Upper lobe of left lung (tissue), 6 donors: ENCODE results near the gene SMARCE1. TPM values are rescaled to one million over a fixed set of nuclear protein-coding genes. Genes with fewer than 3 reads are reported as not detected.

Experiments
- ATAC-seq, 2 donors: fragments of 200-7000 bp; cut with Tn5 transposase; one replicate each; pipeline ENCODE4 v1.9.1; 2022; ENCODE audit warnings: mild to moderate bottlenecking in 2 of 2, moderate library complexity in 2 of 2; ENCODE audit not compliant: low FRiP score in 2 of 2
- DNase-seq, 2 donors: peaks; one replicate each; pipeline ENCODE4 v3.0.0-alpha.2; 2019 to 2020
- H3K27ac ChIP-seq, 4 donors: fragments of 200-600 bp; sonication (generic); one replicate each; pipeline ENCODE4 v1.5.1; 2016 to 2019
- H3K27me3 ChIP-seq, 4 donors: fragments of 200-600 bp; sonication (generic); one replicate each; pipeline ENCODE4 v1.5.1; 2017 to 2019
- H3K36me3 ChIP-seq, 4 donors: fragments of 200-600 bp; sonication (generic); one replicate each; pipeline ENCODE4 v1.5.1; 2016 to 2019
- H3K4me1 ChIP-seq, 4 donors: fragments of 200-600 bp; sonication (generic); one replicate each; pipeline ENCODE4 v1.5.1; 2018 to 2019
- H3K4me3 ChIP-seq, 4 donors: fragments of 200-600 bp; sonication (generic); one replicate each; pipeline ENCODE4 v1.5.1; 2017 to 2019; ENCODE audit warnings: mild to moderate bottlenecking in 2 of 4, moderate library complexity in 1 of 4
- H3K9me3 ChIP-seq, 4 donors: fragments of 200-600 bp; sonication (generic); one replicate each; pipeline ENCODE4 v1.5.1; 2018 to 2019
- EP300 ChIP-seq, 4 donors: sonication (generic); formaldehyde crosslinking; IDR thresholded peaks; one replicate each; pipeline ENCODE4 v1.5.1; 2017; ENCODE audit warnings: antibody characterized with exemption in 4 of 4, control low read depth in 2 of 4
- POLR2A ChIP-seq, 4 donors: fragments of 450-650 bp; IDR thresholded peaks; one replicate each; pipeline ENCODE4 v1.5.1; 2016 to 2017; ENCODE audit warnings: antibody characterized with exemption in 4 of 4, mild to moderate bottlenecking in 2 of 4
- POLR2AphosphoS5 ChIP-seq, 2 donors: sonication (generic); formaldehyde crosslinking; IDR thresholded peaks; one replicate each; pipeline ENCODE4 v1.5.1; 2017; ENCODE audit warnings: antibody characterized with exemption in 2 of 2
- WGBS, 2 donors: methylation state at CpG; one replicate each; pipeline ENCODE4 v1.1.5; 2017 to 2018; 5-methylcytosine and 5-hydroxymethylcytosine counted together
- total RNA-seq, 6 donors: library from RNA; depleted of rRNA in 4 of 6; stranded (reverse); fragments of >200 nt in 4 of 6; gene quantifications; one replicate each; pipeline versions ENCODE4 v1.1.0 to v1.2.1, GENCODE V29; 2016 to 2021
- TF ChIP-seq, protein P1 (sequence below), 6 experiments: fragments of 450-650 bp in 4 of 6; fragments of 200-600 bp in 2 of 6; sonication (generic) in 2 of 6; IDR thresholded peaks; one replicate each; pipeline ENCODE4 v1.5.1; 2016 to 2019; ENCODE audit warnings: antibody characterized with exemption in 6 of 6
- donor health status: DM: no; HTN: no; CAD: no; lungs with moderate emphysema.
- donor health status: DM: no; HTN: yes; CAD: no; lungs with severe emphysema.

Gene SMARCE1
- total RNA-seq, 6 donors from 2014 or later = 39.8 to 91.4 (median 65.8) TPM

DNA sequence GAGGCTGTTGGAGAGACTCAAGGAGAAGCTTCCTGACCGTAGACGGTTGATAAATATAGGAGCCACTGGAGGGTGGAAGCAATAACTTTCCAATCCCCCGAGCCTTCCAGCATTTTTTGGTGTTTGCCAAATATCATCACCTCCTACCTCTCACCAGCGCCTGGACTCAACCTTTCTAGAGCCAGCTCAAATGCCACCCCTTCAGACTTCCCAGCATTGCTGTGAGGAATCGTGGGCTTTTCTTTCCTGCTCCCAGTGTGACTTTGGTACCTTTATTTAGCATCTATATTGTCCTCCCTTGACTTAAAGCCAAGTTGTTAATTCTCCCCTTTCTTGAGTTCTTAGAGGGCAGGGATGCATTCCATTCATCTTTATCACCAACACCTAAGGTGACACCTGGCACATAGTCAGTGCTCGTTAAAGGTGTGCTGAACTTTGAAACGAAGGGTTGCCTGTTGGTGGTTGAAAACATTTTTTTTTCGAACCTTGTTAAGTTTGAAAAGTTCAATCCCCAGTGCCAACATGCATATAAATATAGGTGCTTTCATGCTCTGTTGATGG, 47.1 kb downstream of the SMARCE1 start:
- Histone ChIP-seq H3K4me3 (no peak overlapping the region), H3K36me3 (no peaks in the 10 kb centered on the region)
- 75 to 84% methylated on average over 7 to 8 of the region's 8 CpGs for WGBS, 2 donors

DNA sequence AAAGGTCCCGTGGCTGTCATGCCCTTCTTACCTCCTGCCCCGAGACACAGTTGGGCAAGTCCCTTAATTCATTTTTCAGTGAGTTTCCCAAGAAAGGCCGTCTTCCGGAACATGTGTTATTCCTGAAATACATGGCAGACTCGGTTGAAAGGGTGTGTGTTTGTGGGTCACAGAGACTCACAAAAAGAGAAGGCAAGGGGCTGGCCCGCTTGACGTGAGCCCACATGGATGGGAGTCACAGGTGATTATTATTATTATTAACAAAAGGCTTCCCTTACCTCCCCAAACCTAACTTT, 48.2 kb downstream of the SMARCE1 start:
- no peaks in the 10 kb centered on the region for H3K4me1 ChIP-seq
- 58 to 83% methylated on average over 7 of the region's 7 CpGs for WGBS, 2 donors
- no peaks in the 10 kb centered on the region for H3K27me3 ChIP-seq
- H3K36me3 ChIP-seq = no peaks in the 10 kb centered on the region
- no peak overlapping the region for H3K27ac ChIP-seq
- DNase-seq (no peak), ATAC-seq (no peak)
- no peak overlapping the region for H3K4me3 ChIP-seq
- no peaks in the 10 kb centered on the region for H3K9me3 ChIP-seq
- TF ChIP-seq POLR2A (IDR thresholded peaks at IDR 0.05) = no peak
- no peak for TF ChIP-seq POLR2AphosphoS5 (IDR thresholded peaks at IDR 0.05)

More for the DNA sequence above, 47.1 kb downstream of the SMARCE1 start:
- TF ChIP-seq, protein P1, sequence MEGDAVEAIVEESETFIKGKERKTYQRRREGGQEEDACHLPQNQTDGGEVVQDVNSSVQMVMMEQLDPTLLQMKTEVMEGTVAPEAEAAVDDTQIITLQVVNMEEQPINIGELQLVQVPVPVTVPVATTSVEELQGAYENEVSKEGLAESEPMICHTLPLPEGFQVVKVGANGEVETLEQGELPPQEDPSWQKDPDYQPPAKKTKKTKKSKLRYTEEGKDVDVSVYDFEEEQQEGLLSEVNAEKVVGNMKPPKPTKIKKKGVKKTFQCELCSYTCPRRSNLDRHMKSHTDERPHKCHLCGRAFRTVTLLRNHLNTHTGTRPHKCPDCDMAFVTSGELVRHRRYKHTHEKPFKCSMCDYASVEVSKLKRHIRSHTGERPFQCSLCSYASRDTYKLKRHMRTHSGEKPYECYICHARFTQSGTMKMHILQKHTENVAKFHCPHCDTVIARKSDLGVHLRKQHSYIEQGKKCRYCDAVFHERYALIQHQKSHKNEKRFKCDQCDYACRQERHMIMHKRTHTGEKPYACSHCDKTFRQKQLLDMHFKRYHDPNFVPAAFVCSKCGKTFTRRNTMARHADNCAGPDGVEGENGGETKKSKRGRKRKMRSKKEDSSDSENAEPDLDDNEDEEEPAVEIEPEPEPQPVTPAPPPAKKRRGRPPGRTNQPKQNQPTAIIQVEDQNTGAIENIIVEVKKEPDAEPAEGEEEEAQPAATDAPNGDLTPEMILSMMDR (IDR thresholded peaks at IDR 0.05) = no peak
- TF ChIP-seq POLR2A (IDR thresholded peaks at IDR 0.05) (no peak), POLR2AphosphoS5 (IDR thresholded peaks at IDR 0.05) (no peak), EP300 (IDR thresholded peaks at IDR 0.05) (no peak)
- ATAC-seq (no peak), DNase-seq (no peak)
- H3K9me3 ChIP-seq = no peaks in the 10 kb centered on the region
- H3K27me3 ChIP-seq = no peaks in the 10 kb centered on the region
- no peak overlapping the region for H3K27ac ChIP-seq
- no peaks in the 10 kb centered on the region for H3K4me1 ChIP-seq

GRCh38 chr17:40598619-40599467, 48.8 kb downstream of the SMARCE1 start:
- H3K9me3 ChIP-seq = no peaks in the 10 kb centered on the region
- H3K27me3 ChIP-seq = no peaks in the 10 kb centered on the region
- H3K4me1 ChIP-seq = no peaks in the 10 kb centered on the region
- H3K4me3 ChIP-seq = no peak overlapping the region
- H3K27ac ChIP-seq = peak overlapping the region in 2 of 4 donors; percentile 43 to 53
- no peaks in the 10 kb centered on the region for H3K36me3 ChIP-seq
- ATAC-seq (peak in 1 of 2 donors; percentile 57), DNase-seq (no peak)
- 70 to 75% methylated on average over 20 of the region's 20 CpGs for WGBS, 2 donors
- TF ChIP-seq POLR2A (IDR thresholded peaks at IDR 0.05) = no peak

DNA sequence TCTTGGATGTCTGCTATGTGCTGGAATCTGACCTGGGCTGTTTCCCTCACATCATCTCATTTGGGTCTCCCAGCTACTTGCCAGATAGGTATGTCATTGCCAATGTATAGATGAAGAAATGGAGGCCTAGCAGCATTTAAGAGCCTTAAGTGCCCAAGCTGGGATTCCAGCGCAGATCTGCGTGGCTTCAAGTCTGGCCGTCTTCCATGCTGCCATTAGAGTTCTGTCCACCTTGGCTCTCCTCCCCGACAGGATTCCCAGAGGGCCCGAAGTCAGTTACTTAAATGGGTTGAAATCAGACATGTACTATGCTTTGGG, 49.4 kb downstream of the SMARCE1 start:
- Histone ChIP-seq H3K27ac (peak overlapping the region in 2 of 4 donors; percentile 30 to 53), H3K4me1 (no peaks in the 10 kb centered on the region), H3K4me3 (no peak overlapping the region), H3K9me3 (no peaks in the 10 kb centered on the region), H3K36me3 (no peaks in the 10 kb centered on the region), H3K27me3 (no peaks in the 10 kb centered on the region)
- 72 to 88% methylated on average over 5 of the region's 5 CpGs for WGBS, 2 donors
- DNase-seq = no peak
- ATAC-seq = no peak
- TF ChIP-seq POLR2A (IDR thresholded peaks at IDR 0.05) = no peak
- TF ChIP-seq EP300 (IDR thresholded peaks at IDR 0.05) = no peak
- TF ChIP-seq, protein P1 (IDR thresholded peaks at IDR 0.05) = no peak
- TF ChIP-seq POLR2AphosphoS5 (IDR thresholded peaks at IDR 0.05) = no peak

DNA sequence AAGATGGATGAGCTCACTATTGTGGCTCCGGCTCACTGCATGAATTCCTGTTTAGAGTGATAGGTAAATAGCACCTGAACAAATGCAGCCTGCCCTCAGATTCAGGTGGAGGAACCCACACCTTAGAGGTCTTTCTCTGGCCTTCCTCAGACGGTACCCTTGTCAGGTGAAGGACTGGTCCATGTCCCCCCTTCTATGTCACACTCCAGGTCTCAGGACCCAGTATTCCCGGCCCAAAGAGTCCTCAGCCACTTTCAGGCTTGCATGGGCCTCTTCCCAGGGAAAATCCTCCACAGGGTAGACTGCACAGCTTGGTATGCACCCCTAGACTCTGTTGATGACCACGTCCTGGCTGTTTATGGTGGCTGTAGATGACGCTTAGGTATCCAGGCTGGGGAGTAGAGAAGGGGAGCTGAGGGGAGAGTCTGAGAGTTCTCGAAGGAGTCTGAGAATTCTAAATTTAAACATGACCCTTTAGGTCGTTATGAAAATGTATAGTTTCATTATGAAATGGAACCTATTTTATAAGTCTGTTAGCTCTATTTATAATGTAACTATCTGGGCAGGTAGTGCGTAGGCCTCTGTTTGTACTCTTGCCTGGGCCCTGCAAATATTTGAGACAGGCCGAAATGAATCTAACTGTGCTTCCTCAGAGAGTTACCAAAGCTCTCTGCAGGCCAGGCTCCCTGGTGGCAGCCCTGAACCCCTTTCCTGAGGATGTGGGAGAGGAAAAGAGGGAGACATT, 49.9 kb downstream of the SMARCE1 start:
- DNase-seq (no peak), ATAC-seq (peak in 1 of 2 donors; percentile 8)
- H3K27me3 ChIP-seq = no peaks in the 10 kb centered on the region
- no peaks in the 10 kb centered on the region for H3K36me3 ChIP-seq
- TF ChIP-seq POLR2AphosphoS5 (IDR thresholded peaks at IDR 0.05) = no peak
- TF ChIP-seq, protein P1 (IDR thresholded peaks at IDR 0.05) = no peak
- TF ChIP-seq POLR2A (IDR thresholded peaks at IDR 0.05) = no peak
- TF ChIP-seq EP300 (IDR thresholded peaks at IDR 0.05) = no peak
- H3K4me3 ChIP-seq = no peak overlapping the region
- WGBS, 2 donors = 85 to 94% methylated on average over 9 of the region's 9 CpGs
- H3K27ac ChIP-seq = peak overlapping the region in 2 of 4 donors; percentile 30 to 53
- no peaks in the 10 kb centered on the region for H3K4me1 ChIP-seq
- no peaks in the 10 kb centered on the region for H3K9me3 ChIP-seq
